Caco-2 (cell line): ENCODE measurements around the gene GBP7. TPM values are rescaled to one million over a fixed set of nuclear protein-coding genes. Genes with fewer than 3 reads are reported as not detected.

Experiments used
- BruUV-seq: library from RNA; stranded (reverse); fragments of 400-500 nt; replicated peaks from 2 replicates; lab custom pipeline; 2021; lab: Mats Ljungman, UMichigan
- CTCF ChIA-PET: fragments of 300-600 bp; sonication (Branson Sonifier 250); formaldehyde crosslinking; loops from one replicate; lab custom pipeline; 2022; ENCODE audit warnings: antibody characterized with exemption; lab: Charles Lee
- POLR2A ChIA-PET: fragments of 300-600 bp; sonication (Branson Sonifier 250); formaldehyde crosslinking; loops from one replicate; lab custom pipeline; 2022; ENCODE audit warnings: antibody characterized with exemption; lab: Charles Lee
- DNase-seq, 2 experiments: peaks; one replicate each; pipeline versions ENCODE4 v3.0.0 to v3.0.0-alpha.2; 2020 to 2022
- H3K27me3 ChIP-seq: replicated peaks from 2 replicates; pipeline ENCODE4 v1.6.0; 2011; ENCODE audit warnings: low read length; ENCODE audit not compliant: control insufficient read depth, insufficient read depth
- H3K36me3 ChIP-seq: 2 replicates; pipeline ENCODE4 v1.5.1; 2011; ENCODE audit warnings: low read length; ENCODE audit not compliant: control insufficient read depth, insufficient read depth
- H3K4me1 ChIP-seq: fragments of 250-450 bp; sonication (Bioruptor Pico); 2 replicates; pipeline ENCODE4 v1.5.1; 2020; ENCODE audit warnings: mild to moderate bottlenecking
- H3K4me3 ChIP-seq: 2 replicates; pipeline ENCODE4 v1.5.1; 2011; ENCODE audit warnings: low read depth, mild to moderate bottlenecking, control low read depth, low read length
- H3K9me3 ChIP-seq: fragments of 250-450 bp; sonication (Bioruptor Pico); 2 replicates; pipeline ENCODE4 v1.5.1; 2020; ENCODE audit warnings: mild to moderate bottlenecking, moderate library complexity
- H3K27ac Mint-ChIP-seq: one replicate; pipeline ENCODE4 v1.8.0; 2022; ENCODE audit warnings: mixed read lengths; ENCODE audit not compliant: unreplicated experiment
- H3K27me3 Mint-ChIP-seq: one replicate; pipeline ENCODE4 v1.8.0; 2022; ENCODE audit warnings: mixed read lengths; ENCODE audit not compliant: insufficient read depth, unreplicated experiment
- H3K36me3 Mint-ChIP-seq: one replicate; pipeline ENCODE4 v1.8.0; 2022; ENCODE audit warnings: mild to moderate bottlenecking, mixed read lengths; ENCODE audit not compliant: insufficient read depth, unreplicated experiment
- H3K4me1 Mint-ChIP-seq: one replicate; pipeline ENCODE4 v1.8.0; 2022; ENCODE audit warnings: low read depth, mixed read lengths; ENCODE audit not compliant: unreplicated experiment
- H3K4me3 Mint-ChIP-seq: one replicate; pipeline ENCODE4 v1.8.0; 2022; ENCODE audit warnings: mild to moderate bottlenecking, moderate library complexity, mixed read lengths; ENCODE audit not compliant: unreplicated experiment
- H3K9me3 Mint-ChIP-seq: one replicate; pipeline ENCODE4 v1.8.0; 2022; ENCODE audit warnings: mixed read lengths; ENCODE audit not compliant: unreplicated experiment
- CTCF ChIP-seq, 2 experiments: fragments of 200-600 bp in 1 of 2; IDR thresholded peaks; 1 replicate in 1 of 2; 2 replicates in 1 of 2; pipeline versions ENCODE4 v1.5.1 to v1.8.0; 2011 to 2022; ENCODE audit warnings: antibody characterized with exemption in 1 of 2, control low read depth in 1 of 2, inconsistent platforms in 1 of 2, low read depth in 1 of 2, low read length in 1 of 2, mild to moderate bottlenecking in 1 of 2, moderate library complexity in 1 of 2; ENCODE audit not compliant: insufficient read depth in 1 of 2, severe bottlenecking in 1 of 2, unreplicated experiment in 1 of 2
- intact Hi-C: fragments of 100-400 bp; cut with micrococcal nuclease; formaldehyde crosslinking; loops from one replicate; pipeline ENCODE4 v1.10.0; 2022; ENCODE audit not compliant: unreplicated experiment
- total RNA-seq: library from RNA; stranded (reverse); gene quantifications from 2 replicates; pipeline ENCODE4 v1.2.3, GENCODE V29; 2022

The GBP7 gene
- total RNA-seq, 1 experiment from 2014 or later: not detected

DNA sequence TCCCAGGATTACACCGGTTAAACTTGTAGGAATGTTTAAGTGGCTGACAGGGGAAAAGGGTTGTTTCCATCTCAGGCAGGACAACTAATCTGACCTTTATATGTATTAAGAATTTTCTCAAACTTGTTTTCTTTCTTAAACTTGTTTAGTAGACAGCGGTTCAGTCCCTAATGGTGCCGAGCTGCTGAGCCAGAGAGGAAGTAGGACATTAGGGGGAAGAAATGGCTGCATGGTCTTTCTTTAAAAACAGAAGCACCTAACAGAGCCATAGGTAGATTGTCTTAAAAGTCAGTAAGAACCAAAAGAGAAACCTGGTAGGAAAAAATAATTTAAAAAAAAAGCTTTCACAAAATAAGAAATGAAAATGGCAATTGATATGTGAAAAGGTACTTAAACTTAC, 19.7 kb upstream of the GBP7 start:
- Mint-ChIP-seq H3K4me1 (no peaks in the 10 kb centered on the region), H3K27me3 (peaks cover 3% of the 10 kb centered on the region), H3K27ac (no peak overlapping the region), H3K36me3 (no peaks in the 10 kb centered on the region), H3K4me3 (no peak overlapping the region), H3K9me3 (no peaks in the 10 kb centered on the region)
- no peak overlapping the region for H3K4me3 ChIP-seq
- ChIA-PET POLR2A (no interaction called here), CTCF (interaction anchor here (0.6 kb wide), 1 partner anchor 569 kb away, joined by 4 read pairs; no protein-coding TSS in a partner anchor)
- H3K4me1 ChIP-seq: no peaks in the 10 kb centered on the region
- H3K9me3 ChIP-seq: no peaks in the 10 kb centered on the region
- TF ChIP-seq CTCF (IDR thresholded peaks at IDR 0.05; ENCODE audit: insufficient read depth in 1 of 2, low read depth in 1 of 2, low read length in 1 of 2, severe bottlenecking in 1 of 2, unreplicated experiment in 1 of 2): no peak
- no peak for DNase-seq
- intact Hi-C loops: no loop called here
- H3K27me3 ChIP-seq: no peaks in the 10 kb centered on the region
- no TSS peak for BruUV-seq
- no peaks in the 10 kb centered on the region for H3K36me3 ChIP-seq

- Mint-ChIP-seq H3K9me3 (no peaks in the 10 kb centered on the region), H3K36me3 (no peaks in the 10 kb centered on the region), H3K27me3 (no peaks in the 10 kb centered on the region), H3K4me3 (no peak overlapping the region), H3K27ac (no peak overlapping the region), H3K4me1 (no peaks in the 10 kb centered on the region)
- H3K9me3 ChIP-seq: no peaks in the 10 kb centered on the region
- H3K36me3 ChIP-seq: no peaks in the 10 kb centered on the region
- intact Hi-C loops: no loop called here
- DNase-seq: no peak
- CTCF ChIA-PET: no interaction called here
- BruUV-seq: no TSS peak
- no peaks in the 10 kb centered on the region for H3K4me1 ChIP-seq
- POLR2A ChIA-PET: no interaction called here
- H3K4me3 ChIP-seq: no peak overlapping the region
- no peaks in the 10 kb centered on the region for H3K27me3 ChIP-seq
- TF ChIP-seq CTCF (IDR thresholded peaks at IDR 0.05; ENCODE audit: insufficient read depth in 1 of 2, low read depth in 1 of 2, low read length in 1 of 2, severe bottlenecking in 1 of 2, unreplicated experiment in 1 of 2): no peak
These were observed 15.5 kb upstream of the GBP7 start for GRCh38 chr1:89191314-89191713.

DNA sequence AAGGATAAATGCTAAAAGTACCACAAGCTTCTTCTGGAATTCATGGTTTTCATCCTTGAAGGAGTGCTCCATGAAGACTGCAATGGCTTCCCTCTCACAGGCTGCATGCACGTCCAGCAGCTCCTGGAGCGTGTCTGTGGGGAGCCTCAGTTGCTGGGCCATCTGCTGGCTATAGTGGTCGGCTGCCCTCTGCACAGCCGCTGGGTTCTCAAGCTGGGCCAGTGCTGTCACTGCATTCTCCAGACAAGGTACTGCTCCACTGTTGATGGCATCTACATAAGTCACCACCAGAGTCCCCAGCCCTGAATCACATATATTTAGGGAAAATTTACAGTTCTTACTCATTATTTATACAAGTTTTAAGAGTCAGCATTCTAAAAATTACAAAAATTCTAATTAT, 14.2 kb upstream of the GBP7 start:
- no peaks in the 10 kb centered on the region for H3K27me3 Mint-ChIP-seq
- H3K27ac Mint-ChIP-seq: no peak overlapping the region
- DNase-seq: no peak
- no TSS peak for BruUV-seq
- ChIA-PET POLR2A (no interaction called here), CTCF (no interaction called here)
- H3K4me1 ChIP-seq: no peaks in the 10 kb centered on the region
- no peak overlapping the region for H3K4me3 ChIP-seq
- H3K36me3 ChIP-seq: no peaks in the 10 kb centered on the region
- no peak overlapping the region for H3K4me3 Mint-ChIP-seq
- no peaks in the 10 kb centered on the region for H3K27me3 ChIP-seq
- no peak for TF ChIP-seq CTCF (IDR thresholded peaks at IDR 0.05; ENCODE audit: insufficient read depth in 1 of 2, low read depth in 1 of 2, low read length in 1 of 2, severe bottlenecking in 1 of 2, unreplicated experiment in 1 of 2)
- no peaks in the 10 kb centered on the region for H3K9me3 ChIP-seq
- H3K36me3 Mint-ChIP-seq: no peaks in the 10 kb centered on the region
- H3K9me3 Mint-ChIP-seq: no peaks in the 10 kb centered on the region
- H3K4me1 Mint-ChIP-seq: no peaks in the 10 kb centered on the region
- intact Hi-C loops: no loop called here
